ENCODE results near the gene RPP30. TPM values are rescaled to one million over a fixed set of nuclear protein-coding genes. Genes with fewer than 3 reads are reported as not detected.
A peak's percentile ranks its signal among the peaks of the same experiment; 100 is the strongest.

Gene RPP30
- total and polyA plus RNA-seq, 2 of the 13 experiments (the other 11 are each of a cell fraction or from before 2014, with no cell fraction given), result 27.1 to 65.0 TPM

- TF ChIP-seq GPBP1L1 (CRISPR knock-in tag; IDR thresholded peaks at IDR 0.05) (no peak), GZF1 (CRISPR knock-in tag; IDR thresholded peaks at IDR 0.05) (no peak), KLF15 (CRISPR knock-in tag; IDR thresholded peaks at IDR 0.05; ENCODE audit: borderline replicate concordance) (no peak), CHCHD3 (CRISPR knock-in tag; IDR thresholded peaks at IDR 0.05) (no peak), HNF1B (CRISPR knock-in tag; IDR thresholded peaks at IDR 0.05) (no peak), PRMT3 (CRISPR knock-in tag; IDR thresholded peaks at IDR 0.05; ENCODE audit: borderline replicate concordance, low read depth) (no peak), RXRB (CRISPR knock-in tag; IDR thresholded peaks at IDR 0.05; ENCODE audit: borderline replicate concordance) (peak; percentile 70), ZNF720 (CRISPR knock-in tag; IDR thresholded peaks at IDR 0.05) (no peak), ZNF263 (CRISPR knock-in tag; IDR thresholded peaks at IDR 0.05) (no peak), FLYWCH1 (CRISPR knock-in tag; IDR thresholded peaks at IDR 0.05) (no peak), ZNF788 (CRISPR knock-in tag; IDR thresholded peaks at IDR 0.05; ENCODE audit: borderline replicate concordance) (peak; percentile 57; the same call in 1 of the 2 replicates), ZNF484 (CRISPR knock-in tag; IDR thresholded peaks at IDR 0.05; ENCODE audit: borderline replicate concordance, low read depth) (no peak), AKAP8 (CRISPR knock-in tag; IDR thresholded peaks at IDR 0.05) (no peak), NR2F2 (IDR thresholded peaks at IDR 0.05; ENCODE audit: borderline replicate concordance, low read depth) (no peak), SIN3A (IDR thresholded peaks at IDR 0.05; ENCODE audit: borderline replicate concordance, low read depth, low read length) (no peak), PBX3 (CRISPR knock-in tag; IDR thresholded peaks at IDR 0.05; ENCODE audit: borderline replicate concordance) (no peak), ZSCAN9 (CRISPR knock-in tag; IDR thresholded peaks at IDR 0.05; ENCODE audit: borderline replicate concordance) (no peak), ZBTB44 (CRISPR knock-in tag; IDR thresholded peaks at IDR 0.05) (no peak), SCMH1 (CRISPR knock-in tag; IDR thresholded peaks at IDR 0.05; ENCODE audit: borderline replicate concordance) (no peak), SP140L (CRISPR knock-in tag; IDR thresholded peaks at IDR 0.05; ENCODE audit: borderline replicate concordance) (no peak), ZNF460 (CRISPR knock-in tag; IDR thresholded peaks at IDR 0.05; ENCODE audit: borderline replicate concordance) (no peak), HMGA1 (CRISPR knock-in tag; conservative IDR thresholded peaks at IDR 0.05) (no peak), BCL3 (CRISPR knock-in tag; IDR thresholded peaks at IDR 0.05) (no peak), ZNF234 (CRISPR knock-in tag; conservative IDR thresholded peaks at IDR 0.05) (no peak)
Measured at GRCh38 chr10:90920986-90921666, 49.4 kb downstream of the RPP30 start, which contains the start of gene ANKRD1 (continued).

Measured in HepG2 (cell line).